SU-DHL-6 (cell line): ENCODE measurements around the gene MAML1.

Experiments used
- CTCF ChIP-seq: fragments of 200-600 bp; sonication (generic); IDR thresholded peaks from one replicate; pipeline ENCODE4 v1.5.1; 2017; ENCODE audit warnings: antibody characterized with exemption, mild to moderate bottlenecking, low read length, moderate library complexity; ENCODE audit not compliant: insufficient read depth, poor library complexity, severe bottlenecking
- EZH2phosphoT487 ChIP-seq: fragments of 200-600 bp; sonication (generic), shearing (Covaris generic); conservative IDR thresholded peaks from 2 replicates; pipeline ENCODE4 v1.6.1; 2018; ENCODE audit warnings: mild to moderate bottlenecking, antibody characterized with exemption, low read length, moderate library complexity, mixed read lengths

- no peak for TF ChIP-seq CTCF
- no peak for TF ChIP-seq EZH2phosphoT487
Observed at GRCh38 chr5:179778591-179778990, 46.0 kb downstream of the MAML1 start.
